ENCODE measurements around the gene CYRIA. TPM values are rescaled to one million over a fixed set of nuclear protein-coding genes. Genes with fewer than 3 reads are reported as not detected.

Gene CYRIA
- total RNA-seq, 4 donors from 2014 or later = 1.8 to 4.0 (median 3.7) TPM

DNA sequence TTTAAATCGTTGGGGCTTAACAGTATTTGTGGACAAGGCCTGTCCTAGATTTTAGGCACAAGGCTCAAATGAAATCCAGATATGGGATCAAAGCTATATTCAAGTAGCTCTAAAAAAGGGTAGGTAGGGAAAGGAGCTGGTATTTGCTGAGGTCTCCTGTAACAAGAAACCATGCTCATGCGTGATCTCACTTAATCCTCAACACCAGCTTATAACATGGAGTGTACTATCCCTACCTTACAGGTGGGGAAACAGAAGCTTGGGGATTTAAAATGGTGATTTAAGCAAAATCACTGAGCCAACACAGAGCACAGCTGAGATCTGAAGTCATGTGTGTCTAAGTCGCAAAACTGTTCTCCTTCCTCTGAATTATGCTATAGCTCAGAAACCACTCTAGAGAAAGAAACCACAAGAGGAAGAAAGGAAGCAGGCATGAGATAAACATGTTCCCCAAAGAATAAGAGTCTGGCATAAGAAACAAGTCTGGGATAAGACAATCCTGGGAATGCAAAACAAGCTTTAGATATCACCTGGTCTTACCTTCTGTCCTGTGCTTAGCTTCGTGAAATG is 43.1 kb downstream of the CYRIA start:
- TF ChIP-seq EP300 (IDR thresholded peaks at IDR 0.05) = no peak
- TF ChIP-seq, protein P1, sequence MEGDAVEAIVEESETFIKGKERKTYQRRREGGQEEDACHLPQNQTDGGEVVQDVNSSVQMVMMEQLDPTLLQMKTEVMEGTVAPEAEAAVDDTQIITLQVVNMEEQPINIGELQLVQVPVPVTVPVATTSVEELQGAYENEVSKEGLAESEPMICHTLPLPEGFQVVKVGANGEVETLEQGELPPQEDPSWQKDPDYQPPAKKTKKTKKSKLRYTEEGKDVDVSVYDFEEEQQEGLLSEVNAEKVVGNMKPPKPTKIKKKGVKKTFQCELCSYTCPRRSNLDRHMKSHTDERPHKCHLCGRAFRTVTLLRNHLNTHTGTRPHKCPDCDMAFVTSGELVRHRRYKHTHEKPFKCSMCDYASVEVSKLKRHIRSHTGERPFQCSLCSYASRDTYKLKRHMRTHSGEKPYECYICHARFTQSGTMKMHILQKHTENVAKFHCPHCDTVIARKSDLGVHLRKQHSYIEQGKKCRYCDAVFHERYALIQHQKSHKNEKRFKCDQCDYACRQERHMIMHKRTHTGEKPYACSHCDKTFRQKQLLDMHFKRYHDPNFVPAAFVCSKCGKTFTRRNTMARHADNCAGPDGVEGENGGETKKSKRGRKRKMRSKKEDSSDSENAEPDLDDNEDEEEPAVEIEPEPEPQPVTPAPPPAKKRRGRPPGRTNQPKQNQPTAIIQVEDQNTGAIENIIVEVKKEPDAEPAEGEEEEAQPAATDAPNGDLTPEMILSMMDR (IDR thresholded peaks at IDR 0.05) = no peak
- TF ChIP-seq POLR2AphosphoS5 (IDR thresholded peaks at IDR 0.05) = no peak
- no peak for TF ChIP-seq POLR2A (IDR thresholded peaks at IDR 0.05)
- Histone ChIP-seq H3K27me3 (no peaks in the 10 kb centered on the region), H3K9me3 (no peaks in the 10 kb centered on the region), H3K4me1 (peaks cover 42% of the 10 kb centered on the region), H3K27ac (no peak overlapping the region), H3K36me3 (no peaks in the 10 kb centered on the region), H3K4me3 (no peak overlapping the region)
- 84% methylated on average over 4 of the region's 4 CpGs for WGBS
- DNase-seq (ENCODE audit: low spot score in 2 of 2) = no peak

DNA sequence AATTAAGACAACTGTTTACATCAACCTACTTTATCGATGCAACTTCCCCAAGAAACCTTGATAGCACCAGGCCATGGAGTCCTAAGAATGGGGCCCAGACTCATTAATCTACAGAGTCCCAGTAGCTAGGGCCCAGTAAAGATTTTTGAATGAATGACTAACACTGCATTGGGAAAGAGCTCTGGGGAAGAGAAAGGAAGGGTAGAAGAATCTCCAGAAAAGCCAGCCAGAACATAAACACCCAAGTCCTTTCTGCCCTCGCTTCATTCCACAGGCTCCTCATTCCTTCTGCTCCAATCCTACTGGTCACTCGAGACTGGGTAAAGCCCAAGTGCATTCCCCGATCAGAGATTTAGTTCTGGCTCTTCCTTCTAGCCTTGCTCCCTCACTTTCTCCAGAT is 44.3 kb downstream of the CYRIA start:
- no peak overlapping the region for H3K4me3 ChIP-seq
- no peak overlapping the region for H3K27ac ChIP-seq
- no peak for DNase-seq (ENCODE audit: low spot score in 2 of 2)
- H3K9me3 ChIP-seq = no peaks in the 10 kb centered on the region
- no peaks in the 10 kb centered on the region for H3K36me3 ChIP-seq
- peaks cover 40% of the 10 kb centered on the region for H3K4me1 ChIP-seq
- no peaks in the 10 kb centered on the region for H3K27me3 ChIP-seq
- TF ChIP-seq POLR2A (IDR thresholded peaks at IDR 0.05) (no peak), EP300 (IDR thresholded peaks at IDR 0.05) (no peak), POLR2AphosphoS5 (IDR thresholded peaks at IDR 0.05) (no peak)
- TF ChIP-seq, protein P1 (IDR thresholded peaks at IDR 0.05) = no peak
- 87% methylated on average over 4 of the region's 4 CpGs for WGBS

DNA sequence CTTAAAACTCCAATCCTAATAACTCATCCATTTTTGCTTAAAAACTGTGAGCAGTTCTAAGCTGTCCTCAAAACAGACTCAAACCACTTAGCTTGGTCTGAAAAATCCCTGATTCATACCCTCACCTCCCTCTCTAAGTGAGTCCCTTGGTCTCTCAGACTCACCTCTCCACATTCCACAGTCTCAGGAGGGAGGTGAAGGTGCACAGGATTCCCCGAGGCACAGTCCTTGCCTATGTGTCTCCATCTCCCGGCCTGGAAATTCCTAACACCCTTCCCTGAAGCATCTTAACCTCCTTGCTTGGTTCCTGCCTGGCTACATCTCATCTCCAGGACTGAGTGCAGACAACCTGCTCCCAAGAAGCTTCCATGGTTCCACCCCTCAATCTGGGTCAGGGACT is 45.0 kb downstream of the CYRIA start:
- H3K4me1 ChIP-seq = peaks cover 38% of the 10 kb centered on the region
- no peaks in the 10 kb centered on the region for H3K27me3 ChIP-seq
- no peaks in the 10 kb centered on the region for H3K36me3 ChIP-seq
- H3K4me3 ChIP-seq = no peak overlapping the region
- no peak for TF ChIP-seq POLR2A (IDR thresholded peaks at IDR 0.05)
- no peak for TF ChIP-seq POLR2AphosphoS5 (IDR thresholded peaks at IDR 0.05)
- TF ChIP-seq, protein P1 (IDR thresholded peaks at IDR 0.05) = no peak
- no peak for TF ChIP-seq EP300 (IDR thresholded peaks at IDR 0.05)
- H3K9me3 ChIP-seq = no peaks in the 10 kb centered on the region
- WGBS = 68% methylated on average over 2 of the region's 2 CpGs
- DNase-seq (ENCODE audit: low spot score in 2 of 2) = no peak
- no peak overlapping the region for H3K27ac ChIP-seq

DNA sequence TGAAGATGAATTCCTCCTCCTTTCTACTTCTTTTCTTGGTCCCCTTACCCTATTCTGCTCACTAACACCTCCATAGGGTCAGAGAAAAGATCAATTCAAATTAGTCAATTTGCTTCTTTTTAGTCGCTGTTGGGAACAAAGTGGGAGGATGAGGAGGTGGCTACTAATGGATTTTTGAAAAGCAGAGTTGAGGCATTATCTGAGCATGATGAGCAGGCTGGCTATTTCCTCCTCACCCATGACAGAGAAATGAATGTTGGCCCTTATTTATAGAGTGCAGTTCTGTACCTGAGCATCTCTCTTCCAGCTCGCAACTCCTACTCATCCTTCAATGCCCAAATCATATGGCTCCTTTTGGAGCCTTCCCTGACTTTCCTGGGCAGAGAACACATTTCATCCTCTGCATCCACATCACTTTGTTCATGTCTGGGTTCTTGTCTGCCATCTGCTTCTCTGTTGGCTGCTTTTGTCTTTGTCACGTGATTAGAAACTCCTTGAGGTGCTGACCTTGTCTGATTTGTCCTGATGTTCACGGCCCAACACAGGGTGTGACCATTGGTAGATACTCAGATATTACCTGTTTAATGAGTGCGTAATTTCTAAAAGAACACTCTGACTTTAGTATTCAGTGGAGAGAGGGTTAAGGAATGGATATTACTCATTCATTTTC is 45.9 kb downstream of the CYRIA start:
- Histone ChIP-seq H3K9me3 (no peaks in the 10 kb centered on the region), H3K27me3 (no peaks in the 10 kb centered on the region), H3K27ac (no peak overlapping the region), H3K36me3 (no peaks in the 10 kb centered on the region), H3K4me1 (peaks cover 29% of the 10 kb centered on the region), H3K4me3 (no peak overlapping the region)
- DNase-seq (ENCODE audit: low spot score in 2 of 2) = no peak
- WGBS = 95% methylated on average over 5 of the region's 5 CpGs
- TF ChIP-seq, protein P1 (IDR thresholded peaks at IDR 0.05) = no peak
- TF ChIP-seq EP300 (IDR thresholded peaks at IDR 0.05) (no peak), POLR2AphosphoS5 (IDR thresholded peaks at IDR 0.05) (no peak), POLR2A (IDR thresholded peaks at IDR 0.05) (no peak)

All from suprapubic skin (tissue), 4 donors.